OCI-LY3 (cell line): Measurements from ENCODE around the gene TTLL10.

ENCODE experiments used
- EZH2phosphoT487 ChIP-seq: fragments of 200-600 bp; shearing (Covaris generic); IDR thresholded peaks from 2 replicates; pipeline ENCODE4 v1.6.1; 2018; ENCODE audit warnings: antibody characterized with exemption, mixed run types, low read depth
- TF ChIP-seq, protein P1 (sequence below): fragments of 200-600, 300-600 bp; sonication (generic); IDR thresholded peaks from 2 replicates; pipeline ENCODE4 v1.5.1; 2014; ENCODE audit warnings: antibody characterized with exemption, low read length, low read depth

DNA sequence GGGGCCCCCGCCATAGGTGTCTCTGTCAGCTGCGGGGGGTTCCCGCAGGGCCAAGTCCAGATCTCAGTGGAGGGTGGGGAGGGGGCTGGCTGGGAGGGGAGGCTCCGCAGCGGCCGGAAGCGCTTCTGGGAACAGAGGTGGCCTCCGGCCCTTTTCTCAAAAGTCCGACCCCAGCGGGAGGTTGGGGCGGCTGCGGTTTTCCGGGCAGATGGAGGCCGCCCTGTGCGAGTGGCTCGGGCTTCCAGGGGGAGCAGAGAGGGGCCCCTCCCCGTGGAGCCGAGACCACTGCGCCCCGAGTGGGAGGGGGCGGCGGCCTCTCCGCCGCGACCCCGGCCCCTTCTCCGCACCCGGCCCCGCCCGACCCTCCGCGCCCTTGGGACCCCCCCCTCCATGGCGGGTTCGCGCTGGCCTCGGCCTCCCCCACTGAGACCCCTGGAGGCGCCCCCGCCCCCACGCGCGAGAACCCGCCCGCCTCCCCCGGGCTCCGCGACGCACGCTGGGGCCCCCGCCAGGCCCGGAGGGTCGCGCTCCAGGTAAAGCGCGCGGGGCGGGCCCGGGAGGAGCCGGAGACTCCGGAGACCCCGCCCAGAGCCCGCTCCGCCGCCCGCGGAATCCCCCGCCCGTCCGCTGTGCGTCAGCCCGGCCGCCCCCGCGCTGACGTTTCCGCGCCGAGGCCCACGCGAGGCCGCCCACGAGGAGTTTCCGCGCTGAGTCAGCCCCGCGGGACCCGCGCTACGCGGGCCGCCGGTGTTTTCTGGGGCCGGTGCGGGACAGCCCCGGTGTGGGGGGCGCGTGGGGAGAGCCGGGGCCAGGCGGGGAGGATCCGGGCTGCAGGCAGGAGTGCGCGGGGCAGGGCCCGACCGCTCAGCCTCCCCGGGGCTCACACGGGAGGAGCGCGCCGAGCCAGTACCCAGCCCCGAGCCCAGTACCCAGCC is 27.5 kb downstream of the TTLL10 start:
- TF ChIP-seq, protein P1, sequence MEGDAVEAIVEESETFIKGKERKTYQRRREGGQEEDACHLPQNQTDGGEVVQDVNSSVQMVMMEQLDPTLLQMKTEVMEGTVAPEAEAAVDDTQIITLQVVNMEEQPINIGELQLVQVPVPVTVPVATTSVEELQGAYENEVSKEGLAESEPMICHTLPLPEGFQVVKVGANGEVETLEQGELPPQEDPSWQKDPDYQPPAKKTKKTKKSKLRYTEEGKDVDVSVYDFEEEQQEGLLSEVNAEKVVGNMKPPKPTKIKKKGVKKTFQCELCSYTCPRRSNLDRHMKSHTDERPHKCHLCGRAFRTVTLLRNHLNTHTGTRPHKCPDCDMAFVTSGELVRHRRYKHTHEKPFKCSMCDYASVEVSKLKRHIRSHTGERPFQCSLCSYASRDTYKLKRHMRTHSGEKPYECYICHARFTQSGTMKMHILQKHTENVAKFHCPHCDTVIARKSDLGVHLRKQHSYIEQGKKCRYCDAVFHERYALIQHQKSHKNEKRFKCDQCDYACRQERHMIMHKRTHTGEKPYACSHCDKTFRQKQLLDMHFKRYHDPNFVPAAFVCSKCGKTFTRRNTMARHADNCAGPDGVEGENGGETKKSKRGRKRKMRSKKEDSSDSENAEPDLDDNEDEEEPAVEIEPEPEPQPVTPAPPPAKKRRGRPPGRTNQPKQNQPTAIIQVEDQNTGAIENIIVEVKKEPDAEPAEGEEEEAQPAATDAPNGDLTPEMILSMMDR, result no peak
- TF ChIP-seq EZH2phosphoT487, result no peak
